K562 (cell line): ENCODE results near the gene NTRK2. TPM values are rescaled to one million over a fixed set of nuclear protein-coding genes. Genes with fewer than 3 reads are reported as not detected.

Experiments used
- MAFG ChIP-seq: fragments of 450-650 bp; conservative IDR thresholded peaks from 2 replicates; pipeline ENCODE4 v1.6.1; 2016; ENCODE audit warnings: missing genetic modification characterization, missing compliant biosample characterization
- REST ChIP-seq, 2 experiments: fragments of 450-650 bp; formaldehyde crosslinking in 1 of 2; IDR thresholded peaks; 2 replicates each; pipeline versions ENCODE4 v1.4.0 to v1.6.1; 2014 to 2020; ENCODE audit warnings: mild to moderate bottlenecking in 2 of 2, borderline replicate concordance in 1 of 2, low read depth in 1 of 2
- ZNF512 ChIP-seq: IDR thresholded peaks from 2 replicates; pipeline ENCODE4 v1.6.1; 2016; ENCODE audit warnings: missing genetic modification characterization, missing compliant biosample characterization
- ZZZ3 ChIP-seq: fragments of 450-650 bp; IDR thresholded peaks from 2 replicates; pipeline ENCODE4 v1.6.1; 2016; ENCODE audit warnings: antibody characterized with exemption, mild to moderate bottlenecking, moderate library complexity
- polyA plus RNA-seq, 8 experiments: library from polyadenylated mRNA; depleted of rRNA in 4 of 8; stranded (reverse) in 5 of 8; unstranded in 3 of 8; fragments of >200 nt; fragmentation: Nextera tagmentation in 2 of 8; fragmentation: Illumina TruSeq in 1 of 8; extraction: Ambion mirVana in 2 of 8; extraction: Trizol in 1 of 8; gene quantifications; 2 replicates each; pipeline versions ENCODE4 v1.2.1 to v1.2.3, GENCODE V29; 2011 to 2014; ENCODE audit warnings: inconsistent platforms in 1 of 8, missing spikeins in 1 of 8
- total RNA-seq, 7 experiments: library from RNA; depleted of rRNA in 6 of 7; stranded (reverse); fragments of >200 nt in 6 of 7; fragmentation: Illumina TruSeq in 2 of 7; extraction: Trizol in 2 of 7; gene quantifications; 2 replicates each; pipeline versions ENCODE4 v1.2.1 to v1.2.3, GENCODE V29; 2011 to 2021; ENCODE audit warnings: low replicate concordance in 1 of 7

Gene NTRK2
- total and polyA plus RNA-seq, 9 of the 15 experiments (the other 6 are each of a cell fraction or from before 2014, with no cell fraction given): not detected

- TF ChIP-seq REST (IDR thresholded peaks at IDR 0.05; ENCODE audit: borderline replicate concordance) (no peak), REST (CRISPR knock-in tag; IDR thresholded peaks at IDR 0.05; ENCODE audit: low read depth) (no peak), ZZZ3 (no peak), MAFG (tag) (no peak), ZNF512 (tag) (no peak)
Measured at GRCh38 chr9:84669013-84669287, 579 bp upstream of the NTRK2 start (continued).
